Effector CD4-positive, alpha-beta T cell (primary cell): ENCODE measurements around the gene COL4A6.

Experiments
- DNase-seq: peaks from one replicate; pipeline ENCODE4 v3.0.0-alpha.2; 2020

Gene COL4A6

GRCh38 chrX:108216405-108216804 is 221.8 kb downstream of the COL4A6 start:
- no peak for DNase-seq

DNA sequence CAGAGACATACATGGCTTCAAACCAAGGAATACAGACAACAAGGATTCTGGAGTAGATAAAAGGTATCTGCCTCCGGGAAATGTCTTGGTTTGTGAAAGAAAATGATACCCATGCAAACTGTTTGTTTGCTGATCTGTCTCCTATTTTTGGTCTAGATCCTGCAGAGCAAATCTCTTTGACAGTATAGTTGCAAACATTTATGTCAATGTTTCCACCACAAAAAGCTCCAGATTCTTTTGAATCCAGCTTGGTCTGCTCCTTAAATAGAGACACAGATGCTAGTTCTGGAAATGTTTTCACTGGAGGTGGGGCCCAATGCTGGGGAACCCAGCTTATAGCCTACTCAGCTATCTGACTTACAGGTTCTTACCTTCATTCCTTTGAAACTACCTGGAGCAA is 226.9 kb downstream of the COL4A6 start:
- no peak for DNase-seq

DNA sequence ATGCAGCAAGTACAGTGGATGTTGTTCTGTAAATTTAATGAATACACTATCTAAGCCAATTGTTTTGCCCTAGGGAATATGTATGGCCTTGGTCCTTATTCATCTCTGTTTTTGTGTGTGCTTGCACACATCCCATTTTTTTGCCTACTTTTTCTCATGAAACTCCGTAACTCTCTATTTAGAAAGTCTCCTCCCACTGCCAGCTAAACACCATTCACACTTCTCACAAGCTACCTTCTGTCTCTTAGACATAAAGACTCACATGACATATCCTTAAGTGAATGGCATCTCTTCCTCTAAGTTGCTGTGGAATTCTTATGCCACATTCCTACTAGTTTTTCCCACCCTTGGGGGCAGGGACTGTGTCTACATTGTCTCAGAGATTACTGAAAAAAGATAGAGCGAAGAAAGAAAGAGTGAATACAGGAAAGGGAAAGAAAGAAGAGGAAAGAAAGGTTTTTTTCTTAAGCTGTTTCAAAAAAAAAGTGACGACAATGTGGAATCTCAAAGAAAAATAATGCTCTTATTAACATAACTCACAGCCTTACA is 229.1 kb downstream of the COL4A6 start:
- DNase-seq = no peak

GRCh38 chrX:108203540-108203939 is 234.7 kb downstream of the COL4A6 start:
- DNase-seq = no peak

DNA sequence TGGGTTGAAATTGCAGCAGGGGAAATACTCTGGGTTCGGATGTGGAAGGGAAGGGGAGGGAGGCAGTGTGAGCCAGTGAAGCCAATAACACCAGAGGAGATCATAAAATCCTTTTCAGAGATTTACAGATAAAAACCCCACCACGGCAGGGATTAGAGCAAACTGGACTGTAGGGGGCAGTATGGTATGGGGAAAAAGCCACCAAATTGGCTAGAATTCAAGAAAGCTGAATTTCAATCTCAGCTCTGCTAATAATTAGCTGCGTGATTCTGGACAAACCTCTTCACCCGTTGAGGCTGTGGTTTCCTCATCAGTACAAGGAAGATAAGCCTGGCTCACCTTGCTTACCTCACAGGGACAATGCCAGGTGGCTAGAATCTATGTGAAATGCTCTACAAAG is 238.5 kb downstream of the COL4A6 start:
- DNase-seq = no peak

DNA sequence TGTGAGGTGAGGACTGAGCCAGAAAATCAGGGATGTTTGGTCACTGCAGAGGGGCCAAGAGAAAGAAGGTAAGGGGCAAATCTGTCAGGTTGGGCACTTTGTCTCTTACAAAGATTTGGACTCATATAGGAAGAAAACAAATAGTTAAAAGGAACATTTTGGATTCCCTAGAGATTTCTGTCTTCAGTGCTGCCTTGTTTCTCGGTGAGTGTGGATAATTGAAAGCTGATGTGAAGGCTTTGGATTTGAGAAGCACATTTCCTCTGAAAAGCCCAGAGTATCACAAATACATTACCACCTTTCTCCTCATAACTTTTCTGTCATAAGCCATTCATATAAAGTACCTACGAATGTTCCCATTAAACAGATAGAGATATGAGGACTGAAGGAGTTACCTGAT is 239.2 kb downstream of the COL4A6 start:
- DNase-seq = no peak

- DNase-seq = no peak
These were observed 239.8 kb downstream of the COL4A6 start for GRCh38 chrX:108198420-108198819.

GRCh38 chrX:108186811-108187210 is 251.4 kb downstream of the COL4A6 start:
- no peak for DNase-seq

DNA sequence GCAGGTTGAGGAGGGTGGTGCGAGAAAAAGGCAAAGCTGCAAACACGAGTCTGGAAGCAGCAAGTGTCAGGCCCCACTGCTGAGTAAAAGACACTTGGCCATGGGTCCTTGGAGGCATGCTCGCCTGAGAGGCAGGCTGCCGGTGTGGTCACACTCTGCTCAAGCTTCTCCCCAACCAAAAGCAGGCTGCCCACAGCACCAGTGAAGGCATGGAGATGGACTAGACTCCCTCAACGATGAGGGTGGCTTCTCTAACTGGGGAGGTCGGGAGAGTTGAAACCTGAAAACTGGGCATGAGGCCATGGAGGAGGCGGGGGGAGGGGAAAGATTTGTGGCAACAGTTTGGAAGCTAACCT is 260.1 kb downstream of the COL4A6 start:
- DNase-seq = no peak

GRCh38 chrX:108177351-108178142 is 260.7 kb downstream of the COL4A6 start:
- no peak for DNase-seq

DNA sequence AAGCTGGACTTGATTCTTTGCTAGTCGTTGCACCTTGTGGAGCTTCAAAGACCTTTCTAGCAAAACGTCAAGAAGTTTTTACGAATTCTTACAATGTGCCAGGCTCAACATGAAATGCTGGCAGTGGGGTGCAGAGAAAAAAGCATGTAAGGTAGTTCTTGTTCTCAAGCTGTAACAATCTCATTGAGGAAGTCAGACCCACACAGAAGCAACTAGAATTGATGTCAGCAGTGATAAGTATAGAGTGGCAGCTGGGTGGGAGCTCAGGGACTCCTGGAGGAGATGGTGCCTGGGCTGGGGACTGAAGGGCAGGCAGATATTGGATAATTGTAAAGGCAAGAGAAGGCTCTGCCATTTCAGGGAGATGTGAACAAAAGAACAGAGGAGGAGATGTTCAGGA is 264.3 kb downstream of the COL4A6 start:
- DNase-seq = no peak

DNA sequence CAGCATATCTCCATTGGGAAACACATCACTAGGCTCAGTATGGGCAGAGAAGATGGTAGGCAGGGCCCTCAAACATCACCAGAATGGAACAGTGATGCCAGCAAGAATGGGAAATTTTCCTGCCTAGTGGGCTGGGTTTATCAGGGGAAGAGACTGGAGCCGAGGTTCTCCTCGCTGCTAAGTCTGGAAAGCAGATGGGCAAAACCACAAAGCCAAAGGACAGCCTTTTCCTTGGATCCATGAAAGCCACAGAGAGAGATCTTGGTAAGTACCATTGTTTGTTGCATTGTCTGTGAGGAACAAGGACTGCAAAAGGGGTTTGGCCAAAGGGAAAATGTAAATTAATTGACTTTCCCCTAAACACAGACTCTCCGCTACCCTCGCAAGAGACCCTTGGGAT is 266.6 kb downstream of the COL4A6 start:
- no peak for DNase-seq

DNA sequence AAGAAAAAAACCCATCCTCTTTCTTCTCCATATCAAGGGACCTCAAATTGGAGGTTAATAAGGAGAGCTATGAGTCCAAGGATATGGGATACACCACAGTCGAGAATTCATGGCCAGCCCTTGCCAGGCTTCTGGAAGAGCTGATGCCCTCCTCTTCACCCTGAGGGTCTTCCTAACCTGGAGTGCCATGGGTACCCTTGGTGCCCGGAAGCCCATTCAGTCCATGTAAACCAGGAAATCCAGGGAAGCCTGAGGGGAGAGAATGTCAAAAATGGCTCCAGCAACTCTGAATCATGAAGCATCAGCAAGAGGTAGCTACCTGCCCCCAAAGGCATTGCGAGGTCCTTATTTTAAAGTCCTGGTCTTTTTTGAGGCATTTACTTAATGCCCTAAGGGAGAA is 268.5 kb downstream of the COL4A6 start:
- DNase-seq = no peak

GRCh38 chrX:108168961-108169740 is 269.1 kb downstream of the COL4A6 start:
- DNase-seq = no peak

- DNase-seq = no peak
These were observed 270.9 kb downstream of the COL4A6 start for GRCh38 chrX:108167211-108167872.

DNA sequence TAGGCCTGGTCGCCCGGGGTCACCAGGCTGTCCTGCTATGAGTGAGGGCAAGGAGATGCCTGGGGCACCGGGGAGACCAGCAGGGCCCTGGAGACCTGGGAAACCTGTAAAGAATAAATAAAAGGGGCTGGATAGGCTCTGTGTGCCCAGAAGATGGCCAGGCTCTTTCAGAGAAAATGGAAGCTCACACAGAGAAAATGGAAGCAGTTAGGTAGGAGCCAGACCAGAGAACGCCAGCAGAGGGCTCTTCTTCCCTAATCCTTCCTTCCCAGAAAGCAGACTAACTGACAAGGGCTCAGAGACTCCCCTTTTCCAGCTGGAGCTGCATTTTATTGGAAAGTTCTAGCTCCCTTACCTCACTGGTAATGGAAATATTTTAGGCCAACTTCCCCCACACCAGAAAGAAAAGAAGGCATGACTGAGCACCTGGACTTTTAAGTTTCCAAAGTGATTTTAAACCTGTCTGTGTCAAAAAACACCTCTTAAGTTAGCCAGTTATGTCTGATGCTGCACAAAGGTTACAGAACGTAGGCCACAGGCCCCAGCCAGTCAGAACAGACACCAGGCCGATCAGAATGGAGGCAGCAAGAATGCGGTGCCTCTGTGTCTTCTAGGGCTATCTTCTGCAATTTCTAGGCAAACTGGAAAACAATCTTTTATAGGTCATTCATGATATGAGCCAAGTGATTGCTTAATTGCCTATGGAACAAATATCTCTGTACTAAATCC is 272.7 kb downstream of the COL4A6 start:
- no peak for DNase-seq

GRCh38 chrX:108163333-108164082 is 274.7 kb downstream of the COL4A6 start:
- no peak for DNase-seq

GRCh38 chrX:108162265-108162664 is 276.0 kb downstream of the COL4A6 start:
- DNase-seq = no peak

DNA sequence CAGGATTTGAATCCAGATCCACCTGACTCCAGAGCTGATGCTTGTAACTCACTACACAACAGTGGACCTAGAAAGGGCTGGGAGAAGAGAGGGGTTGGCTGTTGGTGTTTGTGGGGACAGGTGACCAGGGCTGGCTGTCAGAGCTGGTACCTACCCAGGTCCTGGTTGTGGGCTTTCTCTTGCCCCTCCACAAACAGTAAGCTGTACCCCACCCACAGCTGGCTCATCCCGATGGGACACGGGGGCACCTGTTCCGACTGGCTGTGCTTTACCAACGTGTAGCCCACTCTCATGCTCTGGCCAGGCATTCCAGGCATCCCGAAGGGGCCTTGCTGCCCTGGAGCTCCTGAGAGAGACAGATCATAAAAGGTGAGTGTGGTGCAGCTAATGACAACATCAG is 277.9 kb downstream of the COL4A6 start:
- no peak for DNase-seq

GRCh38 chrX:108159028-108159670 is 279.1 kb downstream of the COL4A6 start:
- DNase-seq = no peak

DNA sequence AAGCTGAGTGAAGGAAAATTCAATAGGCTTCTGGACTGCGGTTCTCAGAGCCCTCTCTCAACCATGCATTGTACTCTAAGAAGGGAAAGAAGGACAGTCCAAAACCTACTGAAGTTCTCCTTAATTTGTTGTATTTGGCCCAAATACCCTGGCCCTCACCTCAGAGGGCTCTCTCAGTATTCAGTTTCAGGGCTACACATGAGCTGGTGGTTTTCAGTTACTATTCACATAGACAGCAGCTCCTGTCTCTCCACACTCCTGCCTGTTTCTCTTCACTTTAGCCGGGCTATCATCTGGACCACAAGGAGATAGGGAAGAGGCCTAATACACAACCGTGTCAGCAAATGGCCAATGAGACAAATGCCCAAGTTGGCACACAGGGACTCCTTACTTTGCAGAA is 280.6 kb downstream of the COL4A6 start:
- no peak for DNase-seq
